Keratinocyte (primary cell): ENCODE measurements around the gene SULT1C2.

Experiments
- CTCF ChIP-seq, 3 experiments: IDR thresholded peaks in 1 of 3; conservative IDR thresholded peaks in 1 of 3; optimal IDR thresholded peaks in 1 of 3; 2 replicates in 2 of 3; 3 replicates in 1 of 3; pipeline versions ENCODE3 to v1.5.1; 2011; ENCODE audit warnings: low read length in 3 of 3, mild to moderate bottlenecking in 3 of 3, moderate library complexity in 2 of 3, control low read depth in 1 of 3, inconsistent platforms in 1 of 3; ENCODE audit not compliant: insufficient read depth in 2 of 3; ENCODE audit errors: extremely low read depth in 1 of 3
- EZH2 ChIP-seq: IDR thresholded peaks from one replicate; pipeline ENCODE4 v1.6.1; 2012; ENCODE audit warnings: inconsistent platforms, mild to moderate bottlenecking, low read length, moderate library complexity

GRCh38 chr2:108293850-108294249 is 5.2 kb downstream of the SULT1C2 start:
- no peak for TF ChIP-seq CTCF (optimal IDR thresholded peaks at IDR 0.05 in 1 of 3, IDR thresholded peaks at IDR 0.05 in 1 of 3, conservative IDR thresholded peaks at IDR 0.05 in 1 of 3; ENCODE audit: extremely low read depth in 1 of 3, insufficient read depth in 2 of 3, low read length in 3 of 3)
- no peak for TF ChIP-seq EZH2
